IMR-90 (cell line): ENCODE data around the gene PPP1R12C. TPM values are rescaled to one million over a fixed set of nuclear protein-coding genes. Genes with fewer than 3 reads are reported as not detected.
"Not testable (repeated sequence)": the region's sequence is repeated elsewhere in the genome, so short reads cannot be mapped to it uniquely, and the experiment has no call there.

Experiments
- ATAC-seq: fragments of 200-7000 bp; cut with Tn5 transposase; 2 replicates; pipeline ENCODE4 v1.9.1; 2020; ENCODE audit warnings: low read depth, mild to moderate bottlenecking, moderate library complexity
- BruUV-seq: library from RNA; stranded (reverse); fragments of 400-500 nt; replicated peaks from 2 replicates; lab custom pipeline; 2021; lab: Mats Ljungman, UMichigan
- CTCF ChIA-PET: fragments of 300-600 bp; formaldehyde crosslinking; extraction: SDS; loops from one replicate; lab custom pipeline; 2021; ENCODE audit warnings: antibody characterized with exemption; lab: Yijun Ruan, JAX
- POLR2A ChIA-PET: fragments of 300-600 bp; sonication (Branson Sonifier 250); formaldehyde crosslinking; loops from one replicate; lab custom pipeline; 2022; ENCODE audit warnings: antibody characterized with exemption; ENCODE audit not compliant: unreplicated experiment; lab: Charles Lee
- DNase-seq: peaks from one replicate; pipeline ENCODE4 v3.0.0; 2013
- H2AFZ ChIP-seq: replicated peaks from 2 replicates; pipeline ENCODE3; 2013; ENCODE audit warnings: low read length, mild to moderate bottlenecking; ENCODE audit not compliant: poor library complexity
- H2AK5ac ChIP-seq: 2 replicates; pipeline ENCODE4 v1.6.1; 2013; ENCODE audit warnings: low read depth, low read length, inconsistent platforms
- H2AK9ac ChIP-seq: replicated peaks from 2 replicates; pipeline ENCODE3; 2013; ENCODE audit warnings: mild to moderate bottlenecking, low read depth, low read length, moderate library complexity; ENCODE audit not compliant: poor library complexity
- H2BK120ac ChIP-seq: 2 replicates; pipeline ENCODE4 v1.6.1; 2013; ENCODE audit warnings: low read depth, low read length, inconsistent platforms
- H2BK15ac ChIP-seq: 3 replicates; pipeline ENCODE4 v1.6.1; 2013; ENCODE audit warnings: low read depth, low read length, inconsistent platforms
- H2BK20ac ChIP-seq: 2 replicates; pipeline ENCODE4 v1.6.1; 2013; ENCODE audit warnings: low read depth, mild to moderate bottlenecking, inconsistent platforms, low read length, moderate library complexity
- H2BK5ac ChIP-seq: 2 replicates; pipeline ENCODE4 v1.6.1; 2013; ENCODE audit warnings: mild to moderate bottlenecking, low read depth, low read length, inconsistent platforms; ENCODE audit not compliant: poor library complexity, severe bottlenecking
- H3K14ac ChIP-seq: replicated peaks from 2 replicates; pipeline ENCODE4 v1.6.1; 2013; ENCODE audit warnings: low read depth, low read length, inconsistent platforms
- H3K18ac ChIP-seq: 2 replicates; pipeline ENCODE4 v1.6.1; 2013; ENCODE audit warnings: low read depth, low read length, control low read depth
- H3K23ac ChIP-seq: 2 replicates; pipeline ENCODE4 v1.6.1; 2013; ENCODE audit warnings: low read depth, low read length, inconsistent platforms
- H3K27ac ChIP-seq: 2 replicates; pipeline ENCODE4 v1.5.1; 2013; ENCODE audit warnings: mild to moderate bottlenecking, control low read depth, low read length; ENCODE audit not compliant: insufficient read depth
- H3K27me3 ChIP-seq: 2 replicates; pipeline ENCODE4 v1.6.1; 2013; ENCODE audit warnings: low read length; ENCODE audit not compliant: control insufficient read depth, insufficient read depth
- H3K36me3 ChIP-seq: 2 replicates; pipeline ENCODE4 v1.6.1; 2013; ENCODE audit warnings: low read length, mixed read lengths; ENCODE audit not compliant: control insufficient read depth, insufficient read depth
- H3K4ac ChIP-seq: 2 replicates; pipeline ENCODE4 v1.6.1; 2013; ENCODE audit warnings: low read depth, low read length, inconsistent platforms
- H3K4me1 ChIP-seq: 2 replicates; pipeline ENCODE4 v1.6.1; 2013; ENCODE audit warnings: low read length, mixed read lengths; ENCODE audit not compliant: control insufficient read depth, insufficient read depth
- H3K4me2 ChIP-seq: 2 replicates; pipeline ENCODE4 v1.6.1; 2013; ENCODE audit warnings: low read depth, mild to moderate bottlenecking, control low read depth, low read length, moderate library complexity
- H3K4me3 ChIP-seq: 2 replicates; pipeline ENCODE4 v1.5.1; 2013; ENCODE audit warnings: low read depth, mild to moderate bottlenecking, control low read depth, low read length, moderate library complexity; ENCODE audit not compliant: insufficient read depth
- H3K56ac ChIP-seq: 2 replicates; pipeline ENCODE4 v1.6.1; 2013; ENCODE audit warnings: low read length, inconsistent platforms; ENCODE audit not compliant: insufficient read depth; ENCODE audit errors: extremely low read depth
- H3K79me1 ChIP-seq, 2 experiments: 2 replicates each; pipeline ENCODE4 v1.6.1; 2013; ENCODE audit warnings: low read length in 2 of 2, inconsistent platforms in 1 of 2, low read depth in 1 of 2
- H3K9ac ChIP-seq: 2 replicates; pipeline ENCODE4 v1.6.1; 2013; ENCODE audit warnings: low read depth, low read length, control low read depth
- H3K9me1 ChIP-seq: 2 replicates; pipeline ENCODE4 v1.6.1; 2013; ENCODE audit warnings: low read length, inconsistent platforms; ENCODE audit not compliant: insufficient read depth
- H3K9me3 ChIP-seq: 2 replicates; pipeline ENCODE4 v1.6.1; 2013; ENCODE audit warnings: low read length; ENCODE audit not compliant: control insufficient read depth, insufficient read depth
- H4K20me1 ChIP-seq: 2 replicates; pipeline ENCODE4 v1.6.1; 2013; ENCODE audit warnings: low read length, inconsistent platforms; ENCODE audit not compliant: insufficient read depth
- H4K5ac ChIP-seq: 2 replicates; pipeline ENCODE4 v1.6.1; 2013; ENCODE audit warnings: mild to moderate bottlenecking, low read depth, low read length, control low read depth
- H4K8ac ChIP-seq, 2 experiments: 2 replicates each; pipeline ENCODE4 v1.6.1; 2013; ENCODE audit warnings: low read depth in 2 of 2, low read length in 2 of 2, control low read depth in 1 of 2, inconsistent platforms in 1 of 2
- H4K91ac ChIP-seq: 2 replicates; pipeline ENCODE4 v1.6.1; 2013; ENCODE audit warnings: low read depth, low read length, inconsistent platforms; ENCODE audit not compliant: insufficient read depth
- POLR2A ChIP-seq: IDR thresholded peaks from 2 replicates; pipeline ENCODE4 v1.6.1; 2012; ENCODE audit warnings: mild to moderate bottlenecking, low read depth, low read length
- RCOR1 ChIP-seq: IDR thresholded peaks from 2 replicates; pipeline ENCODE4 v1.6.1; 2012; ENCODE audit warnings: mild to moderate bottlenecking, low read length, improper control_type of control experiment; ENCODE audit not compliant: insufficient replicate concordance
- WGBS, 2 experiments: methylation state at CpG; one replicate each; pipeline versions ENCODE4 v1.1.5 to v1.1.7; 2013; ENCODE audit warnings: missing lambda C conversion rate in 2 of 2; ENCODE audit not compliant: insufficient read length in 1 of 2; ENCODE audit errors: extremely low coverage in 2 of 2; 5-methylcytosine and 5-hydroxymethylcytosine counted together
- dilution Hi-C: fragments of 300-500 bp; cut with HindIII; formaldehyde crosslinking; loops from one replicate; pipeline ENCODE4 v1.14.3; 2018; ENCODE audit warnings: low sequenced_read_pairs; ENCODE audit not compliant: unreplicated experiment
- in situ Hi-C: fragments of 300-500 bp; cut with MboI; formaldehyde crosslinking; loops from 3 replicates; pipeline ENCODE4 v1.14.3; 2019; ENCODE audit warnings: low sequenced_read_pairs, inconsistent platforms, mixed read lengths
- intact Hi-C: fragments of 100-400 bp; cut with micrococcal nuclease; formaldehyde crosslinking; loops from 2 replicates; pipeline ENCODE4 v1.10.0; 2022
- polyA plus RNA-seq, 3 experiments: library from polyadenylated mRNA; depleted of rRNA; stranded (reverse); fragments of >200 nt; gene quantifications; 2 replicates each; pipeline ENCODE4 v1.2.3, GENCODE V29; 2012; ENCODE audit warnings: low replicate concordance in 1 of 3
- total RNA-seq: library from RNA; depleted of rRNA; stranded (reverse); fragments of >200 nt; gene quantifications from 2 replicates; pipeline ENCODE4 v1.2.3, GENCODE V29; 2012

Gene PPP1R12C
- total and polyA plus RNA-seq, 2 of the 4 experiments (the other 2 are of a cell fraction), result 21.5 to 81.4 TPM

DNA sequence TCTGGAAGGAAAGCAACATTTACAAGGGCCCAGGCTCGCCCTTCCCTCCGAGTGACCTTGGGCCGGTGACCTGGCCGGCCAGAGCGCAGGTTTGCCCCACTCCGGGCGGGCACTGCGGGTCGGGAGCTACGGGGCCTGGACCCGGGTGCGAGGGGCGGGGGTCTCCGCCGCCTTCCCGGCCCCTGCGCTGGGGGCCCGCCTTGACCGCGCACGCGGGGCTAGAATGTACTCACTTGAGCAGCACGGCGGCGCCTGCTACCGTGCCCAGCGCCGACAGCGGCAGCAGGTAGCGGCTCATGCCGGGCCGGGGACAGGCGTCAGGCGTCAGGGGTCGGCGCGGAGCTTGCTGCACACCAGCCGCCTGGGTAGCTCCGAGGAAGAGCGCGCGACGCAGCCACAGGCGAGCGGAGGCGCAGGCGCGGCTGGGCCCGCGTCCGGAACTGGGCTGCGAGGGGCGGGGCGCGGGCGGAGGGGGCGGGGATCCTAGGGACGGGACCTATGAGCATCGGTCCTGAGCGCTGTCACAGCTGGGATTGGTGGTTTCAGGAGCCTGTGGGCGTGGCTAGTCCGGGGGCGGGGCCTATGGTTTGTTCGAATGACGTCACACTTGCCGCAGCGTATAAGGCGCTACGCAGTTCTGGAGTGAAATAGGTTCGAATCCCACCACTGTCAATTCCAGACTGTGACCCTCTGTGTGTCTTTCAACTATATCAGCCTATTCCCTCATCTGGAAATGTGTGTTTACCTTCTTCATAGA lies 54.5 kb downstream of the PPP1R12C start, which contains the start of gene RDH13:
TSS of gene RDH13 (minus strand) at position 414 of the 757 bp plus-strand sequence. CDS start at position 298, 116 bp downstream.
- Histone ChIP-seq H3K4ac (no peak within 1 kb of the TSS), H3K9me3 (no peaks in the 10 kb centered on the region), H3K18ac (no peak within 1 kb of the TSS), H3K4me1 (0 out of 2 replicates have a peak, but pooled peaks cover 2% of the 10 kb centered on the region), H4K91ac (no peak within 1 kb of the TSS), H2AFZ (peak within 1 kb of the TSS; percentile 94), H2BK120ac (no peak within 1 kb of the TSS), H2AK5ac (no peak within 1 kb of the TSS; the same call in 1 of the 2 replicates), H2BK20ac (no peak within 1 kb of the TSS), H3K27ac (peak within 1 kb of the TSS; percentile 10; the same call in 1 of the 2 replicates), H3K9me1 (no peaks in the 10 kb centered on the region), H3K4me3 (peak within 1 kb of the TSS; percentile 73), H3K56ac (no peak within 1 kb of the TSS), H4K20me1 (no peaks in the 10 kb centered on the region; the same call in 1 of the 2 replicates), H2AK9ac (peak within 1 kb of the TSS; percentile 31), H3K36me3 (peaks cover 5% of the 10 kb centered on the region), H3K27me3 (peaks cover 8% of the 10 kb centered on the region), H3K9ac (peak within 1 kb of the TSS; percentile 61), H3K23ac (no peak within 1 kb of the TSS; the same call in 1 of the 2 replicates), H3K14ac (no peak within 1 kb of the TSS), H4K5ac (no peak within 1 kb of the TSS), H3K4me2 (peak within 1 kb of the TSS; percentile 56), H2BK5ac (no peak within 1 kb of the TSS), H3K79me1 (peaks cover 0 to 9% of the 10 kb centered on the region in 2 experiments; a peak in 2 of 4 replicates), H2BK15ac (no peak within 1 kb of the TSS), H4K8ac (peak within 1 kb of the TSS; percentile 9 to 72; a peak in 1 of 4 replicates)
- ChIA-PET CTCF (no interaction called here), POLR2A (no interaction called here)
- ATAC-seq (peak; percentile 100), DNase-seq (peak; percentile 96)
- 2% methylated on average over 15 of the region's 70 CpGs; no CpG with 5 or more reads in 1 of the 2 experiments for WGBS, 2 experiments
- peak; percentile 90 for TF ChIP-seq RCOR1
- TF ChIP-seq POLR2A, result no peak
- in situ Hi-C loops, result no loop called here
- intact Hi-C loops, result loop anchor here (10.0 kb wide), 1 partner anchor 588 kb away; the partner anchor contains the start of gene CDC42EP5
- no TSS peak for BruUV-seq
- dilution Hi-C loops, result no loop called here

DNA sequence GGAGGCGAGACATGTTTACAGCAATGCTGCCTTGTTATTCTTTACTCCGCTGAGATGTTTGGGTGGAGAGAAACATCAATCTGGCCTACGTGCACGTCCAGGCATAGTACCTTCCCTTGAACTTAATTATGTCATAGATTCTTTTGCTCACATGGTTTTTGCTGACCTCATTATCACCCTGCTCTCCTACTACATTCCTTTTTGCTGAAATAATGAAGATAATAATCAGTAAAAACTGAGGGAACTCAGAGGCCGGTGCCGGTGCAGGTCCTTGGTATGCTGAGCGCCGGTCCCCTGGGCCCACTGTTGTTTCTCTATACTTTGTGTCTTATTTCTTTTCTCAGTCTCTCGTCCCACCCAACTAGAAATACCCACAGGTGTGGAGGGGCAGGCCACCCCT lies 57.1 kb downstream of the PPP1R12C start:
- peaks cover 22% of the 10 kb centered on the region for H3K36me3 ChIP-seq
- H3K9me1 ChIP-seq, H4K5ac ChIP-seq, H3K27me3 ChIP-seq, H3K9me3 ChIP-seq, H2BK15ac ChIP-seq, H3K4me1 ChIP-seq, H2AFZ ChIP-seq, ATAC-seq, H4K20me1 ChIP-seq, H3K14ac ChIP-seq, DNase-seq, POLR2A ChIA-PET, H3K79me1 ChIP-seq, H4K8ac ChIP-seq, H2AK9ac ChIP-seq, dilution Hi-C loops, H3K27ac ChIP-seq, H2AK5ac ChIP-seq, H4K91ac ChIP-seq, H2BK120ac ChIP-seq, H3K23ac ChIP-seq, H3K4ac ChIP-seq, H2BK20ac ChIP-seq, H3K4me3 ChIP-seq, H3K56ac ChIP-seq, H2BK5ac ChIP-seq, in situ Hi-C loops, BruUV-seq, H3K9ac ChIP-seq, H3K18ac ChIP-seq, H3K4me2 ChIP-seq, CTCF ChIA-PET: not testable (repeated sequence)
- WGBS, 2 experiments, result no CpG with 5 or more reads among the region's 9 CpGs
- intact Hi-C loops, result loop anchor here (10.0 kb wide), 1 partner anchor 585 kb away; the partner anchor contains the start of gene CDC42EP5
